Ovary (tissue), 9 donors: ENCODE data around the gene CSN1S1. TPM values are rescaled to one million over a fixed set of nuclear protein-coding genes. Genes with fewer than 3 reads are reported as not detected.

Source experiments
- DNase-seq, 5 donors: peaks; one replicate each; pipeline ENCODE4 v3.0.0-alpha.2; 2019 to 2020
- H3K27ac ChIP-seq, 2 donors: fragments of 200-600 bp; one replicate each; pipeline versions ENCODE4 v1.5.1 to v1.8.0; 2019 to 2022
- H3K27me3 ChIP-seq: fragments of 200-600 bp; one replicate; pipeline ENCODE4 v1.8.0; 2022
- H3K36me3 ChIP-seq: fragments of 200-600 bp; sonication (generic); one replicate; pipeline ENCODE4 v1.5.1; 2019
- H3K4me1 ChIP-seq: one replicate; pipeline ENCODE4 v1.8.1; 2013; ENCODE audit warnings: mild to moderate bottlenecking, moderate library complexity; ENCODE audit not compliant: insufficient read depth
- H3K4me3 ChIP-seq: fragments of 200-600 bp; sonication (generic); one replicate; pipeline ENCODE4 v1.5.1; 2017
- H3K9me3 ChIP-seq, 2 donors: fragments of 200-600 bp in 1 of 2; sonication (generic) in 1 of 2; one replicate each; pipeline versions ENCODE4 v1.5.1 to v1.8.1; 2013 to 2019; ENCODE audit warnings: mild to moderate bottlenecking in 1 of 2, moderate library complexity in 1 of 2
- CTCF ChIP-seq, 3 donors: fragments of 450-650 bp in 2 of 3; fragments of 200-600 bp in 1 of 3; IDR thresholded peaks; one replicate each; pipeline versions ENCODE4 v1.5.1 to v1.8.0; 2016 to 2022; ENCODE audit warnings: antibody characterized with exemption in 3 of 3, mild to moderate bottlenecking in 1 of 3
- EP300 ChIP-seq: sonication (generic); formaldehyde crosslinking; IDR thresholded peaks from one replicate; pipeline ENCODE4 v1.6.1; 2017; ENCODE audit warnings: antibody characterized with exemption
- POLR2A ChIP-seq: fragments of 450-650 bp; IDR thresholded peaks from one replicate; pipeline ENCODE4 v1.6.1; 2017; ENCODE audit warnings: antibody characterized with exemption, mild to moderate bottlenecking, moderate library complexity
- WGBS, 3 donors: extraction: QIAGEN DNeasy Blood & Tissue Kit in 1 of 3; methylation state at CpG; one replicate each; pipeline versions ENCODE4 v1.1.5 to v1.1.7; 2013 to 2017; 5-methylcytosine and 5-hydroxymethylcytosine counted together
- intact Hi-C, 4 donors: fragments of 100-400 bp; cut with DNase I; formaldehyde crosslinking; loops; one replicate each; pipeline versions ENCODE4 v1.11.0 to v1.15.1; 2022 to 2023
- polyA plus RNA-seq, 2 donors: library from polyadenylated mRNA; stranded (reverse); fragments of 200-250 nt in 1 of 2; fragments of 350-450 nt in 1 of 2; fragmentation: Illumina TruSeq in 1 of 2; extraction: RNeasy Lipid Tissue Mini Kit (QIAGEN cat#74804) in 1 of 2; gene quantifications; one replicate each; pipeline ENCODE4 v1.2.3, GENCODE V29; 2013 to 2014
- total RNA-seq, 7 donors: library from RNA; depleted of rRNA in 2 of 7; stranded (reverse); fragments of >200 nt in 2 of 7; fragmentation: NEBNext Ultra II Directional in 3 of 7; extraction: Animal tissue kit (Norgen Biotek cat#: 25700) in 3 of 7; gene quantifications; one replicate each; pipeline versions ENCODE4 v1.1.0 to v1.2.4, GENCODE V29; 2016 to 2023
- donor health status: DM: no; HTN: no; CAD: no; lungs with moderate emphysema.
- donor health status: DM: no; HTN: no; CAD: no.
- donor health status: Bipolar disorder and iron deficiency.
- donor health status: DM: yes; HTN: yes; CAD: no.
- donor health status: DM: no; HTN: no; CAD: no.
- donor health status: DM: yes; HTN: yes; CAD: no.

The CSN1S1 gene
- total and polyA plus RNA-seq, 9 donors, result not detected

GRCh38 chr4:69894721-69895120, 36.1 kb upstream of the CSN1S1 start:
- Histone ChIP-seq H3K9me3 (no peaks in the 10 kb centered on the region), H3K4me3 (no peak overlapping the region), H3K36me3 (no peaks in the 10 kb centered on the region), H3K4me1 (no peaks in the 10 kb centered on the region), H3K27me3 (no peaks in the 10 kb centered on the region), H3K27ac (no peak overlapping the region)
- WGBS, 3 donors, result 88 to 91% (median 89%) methylated on average over 3 of the region's 3 CpGs
- intact Hi-C loops, result no loop called here
- TF ChIP-seq EP300 (no peak), POLR2A (no peak), CTCF (IDR thresholded peaks at IDR 0.05) (no peak)
- no peak for DNase-seq

DNA sequence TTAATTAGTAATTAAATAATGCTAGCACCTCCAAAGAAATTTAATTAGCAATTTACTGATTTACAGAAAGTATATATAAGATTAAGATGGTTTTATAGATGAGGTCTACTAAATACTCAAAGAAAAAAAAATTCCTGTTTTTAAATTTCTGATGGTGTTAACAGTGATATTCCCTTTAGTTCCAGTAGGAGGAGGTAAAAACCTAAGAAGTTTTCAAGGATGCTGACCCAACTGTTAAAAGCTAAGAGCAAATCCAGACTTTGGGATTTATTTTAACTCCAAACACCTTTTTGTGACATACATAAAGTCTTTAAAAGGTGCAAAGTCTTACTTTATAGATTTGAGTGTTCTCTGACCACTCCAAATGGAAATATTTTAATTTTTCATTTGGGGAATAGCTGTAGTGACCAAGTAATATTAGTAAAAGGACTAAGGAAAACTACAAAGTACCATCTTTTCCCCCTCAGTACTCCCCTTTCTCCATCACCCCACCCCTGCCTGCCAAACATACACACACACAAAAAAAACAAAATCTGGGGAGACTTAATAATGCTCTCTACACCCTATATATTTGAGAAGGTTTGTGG, 34.2 kb upstream of the CSN1S1 start:
- TF ChIP-seq EP300, result no peak
- no peak for TF ChIP-seq CTCF (IDR thresholded peaks at IDR 0.05)
- TF ChIP-seq POLR2A, result no peak
- H3K4me3 ChIP-seq, result no peak overlapping the region
- no peaks in the 10 kb centered on the region for H3K36me3 ChIP-seq
- H3K9me3 ChIP-seq, result no peaks in the 10 kb centered on the region
- H3K27me3 ChIP-seq, result no peaks in the 10 kb centered on the region
- intact Hi-C loops, result no loop called here
- no peaks in the 10 kb centered on the region for H3K4me1 ChIP-seq
- no peak overlapping the region for H3K27ac ChIP-seq
- no peak for DNase-seq

DNA sequence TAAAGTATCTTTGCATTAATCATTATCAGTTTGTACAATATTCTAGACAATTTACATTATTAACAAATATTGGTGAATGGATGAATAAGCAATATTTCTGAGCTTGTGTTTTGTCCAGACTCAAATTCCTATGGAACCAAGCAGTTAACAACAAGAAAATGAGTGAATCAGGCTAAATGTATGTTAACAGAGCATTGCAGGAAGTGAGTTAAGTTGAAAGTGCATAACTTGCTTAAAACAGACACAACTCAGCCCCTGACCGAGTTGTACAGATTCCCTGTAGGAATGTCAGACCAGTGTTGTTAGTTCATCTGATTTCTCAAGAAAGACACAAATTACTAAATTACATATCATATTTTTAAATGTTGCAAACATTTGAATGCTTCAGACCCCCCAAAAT, 23.7 kb upstream of the CSN1S1 start:
- no peak for TF ChIP-seq POLR2A
- TF ChIP-seq EP300, result no peak
- no peak for TF ChIP-seq CTCF (IDR thresholded peaks at IDR 0.05)
- Histone ChIP-seq H3K36me3 (no peaks in the 10 kb centered on the region), H3K27ac (no peak overlapping the region), H3K27me3 (no peaks in the 10 kb centered on the region), H3K4me3 (no peak overlapping the region), H3K9me3 (no peaks in the 10 kb centered on the region), H3K4me1 (no peaks in the 10 kb centered on the region)
- no peak for DNase-seq
- WGBS, 3 donors, result 54 to 66% (median 55%) methylated on average over 1 of the region's 1 CpG
- intact Hi-C loops, result no loop called here

- Histone ChIP-seq H3K36me3 (no peaks in the 10 kb centered on the region), H3K4me1 (no peaks in the 10 kb centered on the region), H3K4me3 (no peak overlapping the region), H3K27me3 (no peaks in the 10 kb centered on the region), H3K9me3 (no peaks in the 10 kb centered on the region), H3K27ac (no peak overlapping the region)
- intact Hi-C loops, result no loop called here
- 93 to 96% (median 96%) methylated on average over 4 of the region's 4 CpGs for WGBS, 3 donors
- TF ChIP-seq POLR2A (no peak), CTCF (IDR thresholded peaks at IDR 0.05) (no peak), EP300 (no peak)
- no peak for DNase-seq
Observed at GRCh38 chr4:69909195-69909594, 21.7 kb upstream of the CSN1S1 start.
